H1 (cell line): ENCODE results near the gene ANKRD40CL. TPM values are rescaled to one million over a fixed set of nuclear protein-coding genes. Genes with fewer than 3 reads are reported as not detected.

Experiments
- ASH2L ChIP-seq: fragments of 200-600, 300-600 bp; sonication (generic); IDR thresholded peaks from one replicate; pipeline ENCODE4 v1.7.1; 2017; ENCODE audit warnings: low read length
- CEBPB ChIP-seq: IDR thresholded peaks from 2 replicates; pipeline ENCODE4 v1.6.1; 2012; ENCODE audit warnings: low read depth, low read length
- RAD21 ChIP-seq, 2 experiments: IDR thresholded peaks in 1 of 2; conservative IDR thresholded peaks in 1 of 2; 2 replicates each; pipeline ENCODE4 v1.6.1; 2011; ENCODE audit warnings: low read depth in 2 of 2, low read length in 2 of 2, improper control_type of control experiment in 1 of 2, inconsistent platforms in 1 of 2, mild to moderate bottlenecking in 1 of 2, moderate library complexity in 1 of 2
- RBBP5 ChIP-seq: IDR thresholded peaks from 2 replicates; pipeline ENCODE4 v1.7.1; 2012; ENCODE audit warnings: low read depth, mild to moderate bottlenecking, inconsistent platforms, low read length, moderate library complexity, borderline replicate concordance
- RXRA ChIP-seq: IDR thresholded peaks from 2 replicates; pipeline ENCODE4 v1.6.1; 2011; ENCODE audit warnings: low read depth, mild to moderate bottlenecking, low read length, moderate library complexity; ENCODE audit not compliant: insufficient read depth
- ZNF274 ChIP-seq: IDR thresholded peaks from 2 replicates; pipeline ENCODE4 v1.7.0; 2012; ENCODE audit warnings: low read length, borderline replicate concordance; ENCODE audit errors: extremely low read depth
- polyA plus RNA-seq, 7 experiments: library from polyadenylated mRNA; depleted of rRNA in 3 of 7; stranded (reverse) in 5 of 7; unstranded in 2 of 7; fragments of >200 nt in 5 of 7; fragments of 200-250 nt in 2 of 7; gene quantifications; 1 replicate in 5 of 7; 2 replicates in 1 of 7; 4 replicates in 1 of 7; pipeline versions ENCODE4 v1.2.1 to v1.2.3, GENCODE V29; 2011 to 2013; ENCODE audit warnings: missing spikeins in 2 of 7, mixed read lengths in 2 of 7
- total RNA-seq: library from RNA; stranded (reverse); fragmentation: NEBNext Ultra II Directional; extraction: Animal tissue kit (Norgen Biotek cat#: 25700); gene quantifications from 2 replicates; pipeline ENCODE4 v1.2.1, GENCODE V29; 2021
- TF ChIP-seq, protein P1 (sequence below): IDR thresholded peaks from 2 replicates; pipeline ENCODE4 v1.6.1; 2011; ENCODE audit warnings: low read depth, mild to moderate bottlenecking, low read length; ENCODE audit not compliant: insufficient read depth

Gene ANKRD40CL
- total and polyA plus RNA-seq, 2 of the 8 experiments (the other 6 are each of a cell fraction or from before 2014, with no cell fraction given): not detected

DNA sequence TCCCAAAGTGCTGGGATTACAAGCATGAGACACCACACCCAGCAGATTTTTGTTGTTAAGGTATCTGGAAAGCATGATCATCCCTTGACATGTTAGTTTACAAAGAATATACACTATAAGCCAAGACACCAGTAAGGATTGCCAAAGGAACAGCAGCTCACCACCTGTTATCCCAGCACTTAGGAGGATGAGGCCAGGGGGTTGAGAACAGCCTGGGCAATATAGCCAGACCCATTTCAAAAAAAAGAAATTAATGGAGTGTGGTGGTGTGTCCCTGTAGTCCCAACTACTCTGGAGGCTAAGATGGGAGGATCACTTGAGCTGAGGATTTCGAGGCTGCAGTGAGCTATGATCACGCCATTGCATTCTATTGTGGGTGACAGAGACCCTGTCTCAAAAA is 5.1 kb downstream of the ANKRD40CL start (continued):
- TF ChIP-seq RAD21 (IDR thresholded peaks at IDR 0.05 in 1 of 2, conservative IDR thresholded peaks at IDR 0.05 in 1 of 2; ENCODE audit: low read depth in 2 of 2, low read length in 2 of 2) (no peak), CEBPB (no peak), RXRA (no peak), ZNF274 (no peak), ASH2L (no peak), RBBP5 (no peak)
- TF ChIP-seq, protein P1, sequence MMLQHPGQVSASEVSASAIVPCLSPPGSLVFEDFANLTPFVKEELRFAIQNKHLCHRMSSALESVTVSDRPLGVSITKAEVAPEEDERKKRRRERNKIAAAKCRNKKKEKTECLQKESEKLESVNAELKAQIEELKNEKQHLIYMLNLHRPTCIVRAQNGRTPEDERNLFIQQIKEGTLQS: no peak
